ENCODE results near the gene C9orf85. TPM values are rescaled to one million over a fixed set of nuclear protein-coding genes. Genes with fewer than 3 reads are reported as not detected.

C9orf85 gene
- polyA plus RNA-seq, 1 donor from 2014 or later = 20.3 TPM

DNA sequence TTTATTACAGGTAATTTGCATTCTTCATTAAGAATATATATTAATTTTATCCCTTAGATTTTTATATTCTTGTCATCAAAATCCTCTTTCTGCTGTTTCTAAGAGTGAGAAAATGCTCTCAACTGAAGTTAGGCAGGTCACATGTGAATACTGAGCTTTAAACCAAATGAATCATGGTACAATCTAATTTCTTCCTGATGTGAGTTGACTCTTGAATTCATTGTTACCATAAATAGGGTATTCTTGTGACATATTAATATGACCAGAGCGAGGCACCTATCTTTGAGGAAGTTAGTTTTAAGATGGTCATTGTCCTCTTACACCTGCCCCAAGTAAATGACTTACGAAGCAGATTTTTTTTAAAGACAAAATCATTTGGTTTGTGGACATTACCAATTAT lies 17.4 kb downstream of the C9orf85 start:
- no peaks in the 10 kb centered on the region for H3K27me3 ChIP-seq (ENCODE audit: insufficient read depth, low read depth, low read length)
- H3K9ac ChIP-seq (ENCODE audit: low read length) = no peak overlapping the region
- no peaks in the 10 kb centered on the region for H3K79me2 ChIP-seq (replicated peaks; ENCODE audit: insufficient read depth, low read length)
- H3K9me2 ChIP-seq (ENCODE audit: insufficient read depth, low read length) = no peaks in the 10 kb centered on the region
- no peaks in the 10 kb centered on the region for H4K20me1 ChIP-seq (ENCODE audit: insufficient read depth)
- no peak overlapping the region for H2AFZ ChIP-seq (ENCODE audit: low read depth, low read length)
- TF ChIP-seq EZH2 (IDR thresholded peaks at IDR 0.05; ENCODE audit: borderline replicate concordance, insufficient read depth, low read length, poor library complexity, severe bottlenecking) = no peak
- TF ChIP-seq TAF1 (IDR thresholded peaks at IDR 0.05; ENCODE audit: low read depth) = no peak
- TF ChIP-seq, protein P1, sequence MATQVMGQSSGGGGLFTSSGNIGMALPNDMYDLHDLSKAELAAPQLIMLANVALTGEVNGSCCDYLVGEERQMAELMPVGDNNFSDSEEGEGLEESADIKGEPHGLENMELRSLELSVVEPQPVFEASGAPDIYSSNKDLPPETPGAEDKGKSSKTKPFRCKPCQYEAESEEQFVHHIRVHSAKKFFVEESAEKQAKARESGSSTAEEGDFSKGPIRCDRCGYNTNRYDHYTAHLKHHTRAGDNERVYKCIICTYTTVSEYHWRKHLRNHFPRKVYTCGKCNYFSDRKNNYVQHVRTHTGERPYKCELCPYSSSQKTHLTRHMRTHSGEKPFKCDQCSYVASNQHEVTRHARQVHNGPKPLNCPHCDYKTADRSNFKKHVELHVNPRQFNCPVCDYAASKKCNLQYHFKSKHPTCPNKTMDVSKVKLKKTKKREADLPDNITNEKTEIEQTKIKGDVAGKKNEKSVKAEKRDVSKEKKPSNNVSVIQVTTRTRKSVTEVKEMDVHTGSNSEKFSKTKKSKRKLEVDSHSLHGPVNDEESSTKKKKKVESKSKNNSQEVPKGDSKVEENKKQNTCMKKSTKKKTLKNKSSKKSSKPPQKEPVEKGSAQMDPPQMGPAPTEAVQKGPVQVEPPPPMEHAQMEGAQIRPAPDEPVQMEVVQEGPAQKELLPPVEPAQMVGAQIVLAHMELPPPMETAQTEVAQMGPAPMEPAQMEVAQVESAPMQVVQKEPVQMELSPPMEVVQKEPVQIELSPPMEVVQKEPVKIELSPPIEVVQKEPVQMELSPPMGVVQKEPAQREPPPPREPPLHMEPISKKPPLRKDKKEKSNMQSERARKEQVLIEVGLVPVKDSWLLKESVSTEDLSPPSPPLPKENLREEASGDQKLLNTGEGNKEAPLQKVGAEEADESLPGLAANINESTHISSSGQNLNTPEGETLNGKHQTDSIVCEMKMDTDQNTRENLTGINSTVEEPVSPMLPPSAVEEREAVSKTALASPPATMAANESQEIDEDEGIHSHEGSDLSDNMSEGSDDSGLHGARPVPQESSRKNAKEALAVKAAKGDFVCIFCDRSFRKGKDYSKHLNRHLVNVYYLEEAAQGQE (IDR thresholded peaks at IDR 0.05; ENCODE audit: borderline replicate concordance) = no peak
- TF ChIP-seq SMC3 (conservative IDR thresholded peaks at IDR 0.05; ENCODE audit: poor library complexity) = no peak
- no peak for TF ChIP-seq MXI1 (conservative IDR thresholded peaks at IDR 0.05; ENCODE audit: poor library complexity, severe bottlenecking)
- TF ChIP-seq RAD21 (conservative IDR thresholded peaks at IDR 0.05) = no peak
- TF ChIP-seq POLR2AphosphoS5 (IDR thresholded peaks at IDR 0.05) = no peak
- no peak for TF ChIP-seq EP300 (conservative IDR thresholded peaks at IDR 0.05; ENCODE audit: poor library complexity, severe bottlenecking)
- TF ChIP-seq, protein P2, sequence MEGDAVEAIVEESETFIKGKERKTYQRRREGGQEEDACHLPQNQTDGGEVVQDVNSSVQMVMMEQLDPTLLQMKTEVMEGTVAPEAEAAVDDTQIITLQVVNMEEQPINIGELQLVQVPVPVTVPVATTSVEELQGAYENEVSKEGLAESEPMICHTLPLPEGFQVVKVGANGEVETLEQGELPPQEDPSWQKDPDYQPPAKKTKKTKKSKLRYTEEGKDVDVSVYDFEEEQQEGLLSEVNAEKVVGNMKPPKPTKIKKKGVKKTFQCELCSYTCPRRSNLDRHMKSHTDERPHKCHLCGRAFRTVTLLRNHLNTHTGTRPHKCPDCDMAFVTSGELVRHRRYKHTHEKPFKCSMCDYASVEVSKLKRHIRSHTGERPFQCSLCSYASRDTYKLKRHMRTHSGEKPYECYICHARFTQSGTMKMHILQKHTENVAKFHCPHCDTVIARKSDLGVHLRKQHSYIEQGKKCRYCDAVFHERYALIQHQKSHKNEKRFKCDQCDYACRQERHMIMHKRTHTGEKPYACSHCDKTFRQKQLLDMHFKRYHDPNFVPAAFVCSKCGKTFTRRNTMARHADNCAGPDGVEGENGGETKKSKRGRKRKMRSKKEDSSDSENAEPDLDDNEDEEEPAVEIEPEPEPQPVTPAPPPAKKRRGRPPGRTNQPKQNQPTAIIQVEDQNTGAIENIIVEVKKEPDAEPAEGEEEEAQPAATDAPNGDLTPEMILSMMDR (IDR thresholded peaks at IDR 0.05; ENCODE audit: poor library complexity, severe bottlenecking) = no peak
- H3K36me3 ChIP-seq (ENCODE audit: insufficient read depth, low read length) = no peaks in the 10 kb centered on the region
- no peak overlapping the region for H3K27ac ChIP-seq (ENCODE audit: low read length)
- H3K4me2 ChIP-seq (ENCODE audit: low read length) = no peak overlapping the region
- H3K4me3 ChIP-seq (ENCODE audit: low read length) = no peak overlapping the region
- no peaks in the 10 kb centered on the region for H3F3A ChIP-seq (ENCODE audit: insufficient read depth, low read length, poor library complexity, severe bottlenecking)
- H3K9me3 ChIP-seq (ENCODE audit: low read length) = no peaks in the 10 kb centered on the region

DNA sequence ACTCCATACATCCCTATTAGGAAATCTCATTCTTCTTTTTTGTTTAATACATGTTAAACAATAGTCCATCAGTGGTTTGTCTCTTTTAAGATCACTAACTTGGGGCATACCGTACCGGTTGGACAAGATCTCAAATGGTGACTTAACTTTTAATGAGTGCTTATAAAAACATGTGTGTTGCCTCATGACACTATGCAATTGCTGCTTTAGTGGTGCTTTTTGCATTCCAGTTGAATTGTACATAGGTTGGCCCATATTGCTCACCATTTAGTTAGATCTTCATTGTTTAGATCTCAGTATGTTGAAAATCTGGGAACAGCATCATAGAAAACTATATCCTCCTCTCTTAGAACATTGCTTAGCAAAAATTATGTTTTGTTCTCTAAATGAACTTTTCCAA lies 17.8 kb downstream of the C9orf85 start:
- H3K9ac ChIP-seq (ENCODE audit: low read length) = no peak overlapping the region

More for the DNA sequence above, 17.8 kb downstream of the C9orf85 start:
- Histone ChIP-seq H3K4me3 (ENCODE audit: low read length) (no peak overlapping the region), H3F3A (ENCODE audit: insufficient read depth, low read length, poor library complexity, severe bottlenecking) (no peaks in the 10 kb centered on the region), H3K9me2 (ENCODE audit: insufficient read depth, low read length) (no peaks in the 10 kb centered on the region), H3K27me3 (ENCODE audit: insufficient read depth, low read depth, low read length) (no peaks in the 10 kb centered on the region), H3K4me2 (ENCODE audit: low read length) (no peak overlapping the region), H2AFZ (ENCODE audit: low read depth, low read length) (no peak overlapping the region), H4K20me1 (ENCODE audit: insufficient read depth) (no peaks in the 10 kb centered on the region), H3K79me2 (replicated peaks; ENCODE audit: insufficient read depth, low read length) (no peaks in the 10 kb centered on the region), H3K9me3 (ENCODE audit: low read length) (no peaks in the 10 kb centered on the region), H3K27ac (ENCODE audit: low read length) (no peak overlapping the region), H3K36me3 (ENCODE audit: insufficient read depth, low read length) (no peaks in the 10 kb centered on the region)
- TF ChIP-seq TAF1 (IDR thresholded peaks at IDR 0.05; ENCODE audit: low read depth) (no peak), EZH2 (IDR thresholded peaks at IDR 0.05; ENCODE audit: borderline replicate concordance, insufficient read depth, low read length, poor library complexity, severe bottlenecking) (no peak), MXI1 (conservative IDR thresholded peaks at IDR 0.05; ENCODE audit: poor library complexity, severe bottlenecking) (no peak), RAD21 (conservative IDR thresholded peaks at IDR 0.05) (no peak), SMC3 (conservative IDR thresholded peaks at IDR 0.05; ENCODE audit: poor library complexity) (no peak), EP300 (conservative IDR thresholded peaks at IDR 0.05; ENCODE audit: poor library complexity, severe bottlenecking) (no peak), POLR2AphosphoS5 (IDR thresholded peaks at IDR 0.05) (no peak)
- TF ChIP-seq, protein P1 (IDR thresholded peaks at IDR 0.05; ENCODE audit: borderline replicate concordance) = no peak
- TF ChIP-seq, protein P2 (IDR thresholded peaks at IDR 0.05; ENCODE audit: poor library complexity, severe bottlenecking) = no peak

Data from neural cell (in vitro differentiated cells).